B cell (primary cell): Measurements from ENCODE around the gene UQCC5.

Experiments used
- EZH2 ChIP-seq: IDR thresholded peaks from 2 replicates; pipeline ENCODE4 v1.6.1; 2012; ENCODE audit warnings: borderline replicate concordance, low read depth, mild to moderate bottlenecking, moderate library complexity, low read length; ENCODE audit not compliant: insufficient read depth, poor library complexity, severe bottlenecking
- TF ChIP-seq, protein P1 (sequence below): fragments of 200-600 bp; IDR thresholded peaks from one replicate; pipeline ENCODE4 v1.8.0; 2022; ENCODE audit warnings: antibody characterized with exemption, mild to moderate bottlenecking

GRCh38 chr3:52533623-52534280 is 2.7 kb upstream of the UQCC5 start, which contains the start of gene NT5DC2:
- TF ChIP-seq, protein P1, sequence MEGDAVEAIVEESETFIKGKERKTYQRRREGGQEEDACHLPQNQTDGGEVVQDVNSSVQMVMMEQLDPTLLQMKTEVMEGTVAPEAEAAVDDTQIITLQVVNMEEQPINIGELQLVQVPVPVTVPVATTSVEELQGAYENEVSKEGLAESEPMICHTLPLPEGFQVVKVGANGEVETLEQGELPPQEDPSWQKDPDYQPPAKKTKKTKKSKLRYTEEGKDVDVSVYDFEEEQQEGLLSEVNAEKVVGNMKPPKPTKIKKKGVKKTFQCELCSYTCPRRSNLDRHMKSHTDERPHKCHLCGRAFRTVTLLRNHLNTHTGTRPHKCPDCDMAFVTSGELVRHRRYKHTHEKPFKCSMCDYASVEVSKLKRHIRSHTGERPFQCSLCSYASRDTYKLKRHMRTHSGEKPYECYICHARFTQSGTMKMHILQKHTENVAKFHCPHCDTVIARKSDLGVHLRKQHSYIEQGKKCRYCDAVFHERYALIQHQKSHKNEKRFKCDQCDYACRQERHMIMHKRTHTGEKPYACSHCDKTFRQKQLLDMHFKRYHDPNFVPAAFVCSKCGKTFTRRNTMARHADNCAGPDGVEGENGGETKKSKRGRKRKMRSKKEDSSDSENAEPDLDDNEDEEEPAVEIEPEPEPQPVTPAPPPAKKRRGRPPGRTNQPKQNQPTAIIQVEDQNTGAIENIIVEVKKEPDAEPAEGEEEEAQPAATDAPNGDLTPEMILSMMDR: no peak
- no peak for TF ChIP-seq EZH2
